Neutrophil (primary cell): ENCODE results near the gene ZNF689.

Experiments
- H3K27ac ChIP-seq: fragments of 200-600 bp; sonication (generic); 2 replicates; pipeline ENCODE4 v1.5.1; 2016; ENCODE audit warnings: mild to moderate bottlenecking, moderate library complexity
- H3K27me3 ChIP-seq: fragments of 200-600 bp; sonication (generic); 2 replicates; pipeline ENCODE4 v1.6.0; 2016; ENCODE audit warnings: mild to moderate bottlenecking
- H3K36me3 ChIP-seq: fragments of 200-600 bp; sonication (generic); 2 replicates; pipeline ENCODE4 v1.5.1; 2017
- H3K4me1 ChIP-seq, 2 experiments: fragments of 200-600 bp in 1 of 2; sonication (generic) in 1 of 2; 1 replicate in 1 of 2; 2 replicates in 1 of 2; pipeline versions ENCODE4 v1.5.1 to v1.6.1; 2013 to 2016; ENCODE audit warnings: low read depth in 1 of 2, low read length in 1 of 2, mild to moderate bottlenecking in 1 of 2, moderate library complexity in 1 of 2; ENCODE audit not compliant: control insufficient read depth in 1 of 2, insufficient read depth in 1 of 2
- H3K4me3 ChIP-seq, 2 experiments: fragments of 200-600 bp in 1 of 2; sonication (generic) in 1 of 2; 1 replicate in 1 of 2; 2 replicates in 1 of 2; pipeline ENCODE4 v1.5.1; 2013 to 2016; ENCODE audit warnings: low read depth in 1 of 2, low read length in 1 of 2, mild to moderate bottlenecking in 1 of 2, moderate library complexity in 1 of 2
- H3K9me3 ChIP-seq: fragments of 200-600 bp; sonication (generic); 2 replicates; pipeline ENCODE4 v1.5.1; 2016
- CTCF ChIP-seq: fragments of 200-600 bp; sonication (generic); IDR thresholded peaks from 2 replicates; pipeline ENCODE4 v1.5.1; 2016; ENCODE audit warnings: antibody characterized with exemption

Gene ZNF689

GRCh38 chr16:30651124-30652004 is 41.2 kb upstream of the ZNF689 start:
- Histone ChIP-seq H3K27ac (peak overlapping the region; percentile 95), H3K36me3 (peaks cover 43% of the 10 kb centered on the region), H3K9me3 (no peaks in the 10 kb centered on the region), H3K4me3 (peak overlapping the region; percentile 89), H3K4me1 (peaks cover 19 to 20% of the 10 kb centered on the region in 2 experiments), H3K27me3 (no peaks in the 10 kb centered on the region)
- peak; percentile 89 for TF ChIP-seq CTCF

DNA sequence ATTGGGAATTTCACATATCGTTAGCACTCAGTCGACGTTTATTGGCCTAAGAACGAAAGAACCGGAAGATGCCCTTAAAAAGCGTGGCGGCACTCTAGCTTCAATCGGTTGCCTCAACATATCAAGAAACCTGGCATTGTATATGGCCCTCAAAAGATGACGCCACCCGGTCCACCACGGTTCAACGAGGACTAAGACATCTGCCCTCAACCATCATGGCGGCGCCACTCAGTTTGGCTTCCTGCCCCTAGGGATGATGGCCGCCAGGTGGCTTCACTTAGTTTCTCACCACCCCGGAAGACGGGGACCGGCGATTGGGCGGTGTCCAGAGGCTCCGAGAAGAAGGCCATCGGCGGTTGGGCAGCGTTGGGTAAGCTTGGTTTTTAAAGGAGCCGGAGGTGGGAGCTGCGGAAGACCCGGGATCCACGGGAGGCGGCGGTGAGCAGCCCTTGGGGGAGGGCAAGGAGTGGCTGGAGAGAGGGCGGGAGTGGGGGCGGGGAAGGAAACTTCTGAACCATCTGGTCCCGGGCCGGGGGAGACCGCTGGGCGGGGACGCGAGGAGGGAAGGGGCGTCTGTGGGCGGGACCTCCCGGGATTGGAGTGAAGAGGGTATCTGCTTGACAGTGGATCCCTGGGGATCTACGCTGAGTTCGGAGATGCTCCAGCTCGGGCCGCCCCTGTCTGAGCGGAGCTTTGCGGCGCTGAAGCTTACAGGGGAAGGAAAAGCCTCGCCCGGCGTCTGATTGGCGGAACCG is 40.4 kb upstream of the ZNF689 start, which contains the start of gene PRR14:
PRR14 (plus strand) TSS at position 592 of the 755 bp plus-strand sequence. CDS start 686 bp downstream, outside the sequence.
- H3K4me3 ChIP-seq, result peak within 1 kb of the TSS; percentile 89
- peaks cover 19 to 20% of the 10 kb centered on the region in 2 experiments for H3K4me1 ChIP-seq
- TF ChIP-seq CTCF, result peak; percentile 78
- H3K9me3 ChIP-seq, result no peaks in the 10 kb centered on the region
- H3K27ac ChIP-seq, result peak within 1 kb of the TSS; percentile 95
- peaks cover 34% of the 10 kb centered on the region for H3K36me3 ChIP-seq
- H3K27me3 ChIP-seq, result no peaks in the 10 kb centered on the region

GRCh38 chr16:30649725-30650368 is 39.7 kb upstream of the ZNF689 start:
- Histone ChIP-seq H3K9me3 (no peaks in the 10 kb centered on the region), H3K36me3 (peaks cover 27% of the 10 kb centered on the region), H3K4me1 (peaks cover 19 to 20% of the 10 kb centered on the region in 2 experiments), H3K4me3 (peak overlapping the region; percentile 89), H3K27me3 (no peaks in the 10 kb centered on the region), H3K27ac (peak overlapping the region; percentile 95)
- TF ChIP-seq CTCF, result no peak

DNA sequence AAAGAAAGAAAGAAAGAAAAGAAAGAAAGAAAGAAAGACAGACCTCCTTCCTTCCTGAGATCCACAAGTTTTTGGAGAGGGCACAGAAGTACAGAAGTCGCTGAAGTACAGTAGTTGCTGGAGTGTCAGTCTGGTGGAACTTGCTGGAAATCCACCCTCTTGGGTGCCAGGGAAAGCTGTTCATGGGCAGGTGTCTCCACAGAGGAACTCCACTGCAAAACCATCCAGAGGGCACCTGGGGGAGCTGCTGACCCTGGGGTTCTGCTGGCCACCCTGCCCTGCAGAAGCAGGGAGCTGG is 37.0 kb upstream of the ZNF689 start:
- Histone ChIP-seq H3K27ac (no peak overlapping the region), H3K4me1 (peaks cover 17 to 18% of the 10 kb centered on the region in 2 experiments), H3K4me3 (no peak overlapping the region), H3K9me3 (no peaks in the 10 kb centered on the region), H3K27me3 (no peaks in the 10 kb centered on the region), H3K36me3 (peaks cover 1% of the 10 kb centered on the region)
- TF ChIP-seq CTCF, result no peak

DNA sequence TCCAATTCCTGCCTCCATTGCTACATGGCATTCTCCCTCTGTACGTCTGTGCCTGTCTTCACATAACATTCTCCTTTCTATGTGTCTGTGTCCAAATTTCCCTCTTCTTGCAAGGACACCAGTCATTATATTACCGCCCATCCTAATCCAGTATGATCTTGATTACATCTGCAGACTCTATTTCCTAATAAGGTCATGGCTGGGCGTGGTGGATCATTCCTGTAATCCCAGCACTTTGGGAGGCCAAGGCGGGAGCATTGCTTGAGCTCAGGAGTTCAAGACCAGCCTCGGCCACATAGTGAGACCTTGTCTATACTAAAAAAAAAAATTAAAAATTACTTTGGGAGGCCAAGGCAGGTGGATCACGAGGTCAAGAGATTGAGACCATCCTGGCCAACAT is 35.5 kb upstream of the ZNF689 start:
- Histone ChIP-seq H3K9me3 (no peaks in the 10 kb centered on the region), H3K27ac (no peak overlapping the region), H3K27me3 (no peaks in the 10 kb centered on the region), H3K4me3 (no peak overlapping the region), H3K4me1 (peaks cover 9 to 10% of the 10 kb centered on the region in 2 experiments), H3K36me3 (no peaks in the 10 kb centered on the region)
- TF ChIP-seq CTCF, result no peak
